Endothelial cell (in vitro differentiated cells): ENCODE results near the gene TBKBP1. TPM values are rescaled to one million over a fixed set of nuclear protein-coding genes. Genes with fewer than 3 reads are reported as not detected.

Experiments used
- DNase-seq: peaks from one replicate; pipeline ENCODE4 v3.0.0; 2021; ENCODE audit warnings: low spot score
- H3K27ac Mint-ChIP-seq: one replicate; pipeline ENCODE4 v1.8.0; 2021; ENCODE audit warnings: mixed read lengths, inconsistent platforms; ENCODE audit not compliant: unreplicated experiment
- H3K27me3 Mint-ChIP-seq: one replicate; pipeline ENCODE4 v1.8.0; 2021; ENCODE audit warnings: mild to moderate bottlenecking, moderate library complexity, mixed read lengths, inconsistent platforms; ENCODE audit not compliant: unreplicated experiment
- H3K36me3 Mint-ChIP-seq: one replicate; pipeline ENCODE4 v1.8.0; 2021; ENCODE audit warnings: mild to moderate bottlenecking, low read depth, mixed read lengths, inconsistent platforms; ENCODE audit not compliant: unreplicated experiment
- H3K4me1 Mint-ChIP-seq: one replicate; pipeline ENCODE4 v1.8.0; 2021; ENCODE audit warnings: mild to moderate bottlenecking, mixed read lengths, inconsistent platforms; ENCODE audit not compliant: unreplicated experiment
- H3K4me3 Mint-ChIP-seq: one replicate; pipeline ENCODE4 v1.8.0; 2021; ENCODE audit warnings: mild to moderate bottlenecking, mixed read lengths, inconsistent platforms; ENCODE audit not compliant: unreplicated experiment
- H3K9me3 Mint-ChIP-seq: one replicate; pipeline ENCODE4 v1.8.0; 2021; ENCODE audit warnings: mixed read lengths, inconsistent platforms; ENCODE audit not compliant: unreplicated experiment
- CTCF ChIP-seq: fragments of 200-600 bp; sonication (generic); IDR thresholded peaks from one replicate; pipeline ENCODE4 v1.5.0; 2021; ENCODE audit warnings: antibody characterized with exemption; ENCODE audit not compliant: unreplicated experiment
- long read RNA-seq: library from polyadenylated mRNA; unstranded; transcript quantifications from one replicate; pipeline ENCODE4 v2.0.0, GENCODE V29; 2020; ENCODE audit not compliant: unreplicated experiment
- total RNA-seq: library from RNA; stranded (reverse); fragmentation: NEBNext Ultra II Directional; extraction: Animal tissue kit (Norgen Biotek cat#: 25700); gene quantifications from one replicate; pipeline ENCODE4 v1.2.1, GENCODE V29; 2021; ENCODE audit not compliant: unreplicated experiment

The TBKBP1 gene
- 31.4 TPM for total RNA-seq
- long read RNA-seq, partial matches to known transcripts, result 5 of 6 reads
- long read RNA-seq, other reads (novel, unspliced or antisense), result 1 of 6 reads

- Mint-ChIP-seq H3K36me3 (peaks cover 14% of the 10 kb centered on the region), H3K9me3 (no peaks in the 10 kb centered on the region)
Measured at GRCh38 chr17:47693731-47694580, at the start of gene TBKBP1. Gene TBKBP1, plus strand, starts transcription at chr17:47694161. Its CDS starts 1,952 bp downstream, at chr17:47696113.

GRCh38 chr17:47644324-47644723 lies 49.6 kb upstream of the TBKBP1 start:
- H3K4me3 Mint-ChIP-seq, result no peak overlapping the region
- no peak for DNase-seq
- H3K36me3 Mint-ChIP-seq, result no peaks in the 10 kb centered on the region
- no peaks in the 10 kb centered on the region for H3K9me3 Mint-ChIP-seq
- TF ChIP-seq CTCF, result no peak
- H3K4me1 Mint-ChIP-seq, result peaks cover 7% of the 10 kb centered on the region
- H3K27ac Mint-ChIP-seq, result no peak overlapping the region
- H3K27me3 Mint-ChIP-seq, result peaks cover 2% of the 10 kb centered on the region

More at GRCh38 chr17:47693731-47694580, at the start of gene TBKBP1:
- TF ChIP-seq CTCF, result no peak
- Mint-ChIP-seq H3K4me1 (peaks cover 52% of the 10 kb centered on the region), H3K27ac (peak within 1 kb of the TSS; percentile 87), H3K27me3 (peaks cover 4% of the 10 kb centered on the region), H3K4me3 (peak within 1 kb of the TSS; percentile 96)
- DNase-seq, result peak; percentile 87

GRCh38 chr17:47649153-47649971 lies 44.6 kb upstream of the TBKBP1 start, which contains the start of gene KPNB1:
Gene KPNB1, plus strand, starts transcription at chr17:47649919. Its CDS starts 326 bp downstream, at chr17:47650245.
- H3K36me3 Mint-ChIP-seq, result peaks cover 20% of the 10 kb centered on the region
- no peak for TF ChIP-seq CTCF
- peaks cover 31% of the 10 kb centered on the region for H3K4me1 Mint-ChIP-seq
- peak within 1 kb of the TSS; percentile 96 for H3K4me3 Mint-ChIP-seq
- H3K27me3 Mint-ChIP-seq, result peaks cover 5% of the 10 kb centered on the region
- peak; percentile 98 for DNase-seq
- H3K27ac Mint-ChIP-seq, result peak within 1 kb of the TSS; percentile 93
- H3K9me3 Mint-ChIP-seq, result no peaks in the 10 kb centered on the region

GRCh38 chr17:47649972-47650524 lies 43.9 kb upstream of the TBKBP1 start:
- peak overlapping the region; percentile 96 for H3K4me3 Mint-ChIP-seq
- peaks cover 27% of the 10 kb centered on the region for H3K36me3 Mint-ChIP-seq
- no peak for TF ChIP-seq CTCF
- no peak for DNase-seq
- H3K27me3 Mint-ChIP-seq, result peaks cover 5% of the 10 kb centered on the region
- peaks cover 32% of the 10 kb centered on the region for H3K4me1 Mint-ChIP-seq
- no peak overlapping the region for H3K27ac Mint-ChIP-seq
- no peaks in the 10 kb centered on the region for H3K9me3 Mint-ChIP-seq
